ENCODE results near the gene STRAP. TPM values are rescaled to one million over a fixed set of nuclear protein-coding genes. Genes with fewer than 3 reads are reported as not detected.

STRAP gene
- total and polyA plus RNA-seq, 2 donors from 2014 or later: 85.9 to 99.1 TPM

DNA sequence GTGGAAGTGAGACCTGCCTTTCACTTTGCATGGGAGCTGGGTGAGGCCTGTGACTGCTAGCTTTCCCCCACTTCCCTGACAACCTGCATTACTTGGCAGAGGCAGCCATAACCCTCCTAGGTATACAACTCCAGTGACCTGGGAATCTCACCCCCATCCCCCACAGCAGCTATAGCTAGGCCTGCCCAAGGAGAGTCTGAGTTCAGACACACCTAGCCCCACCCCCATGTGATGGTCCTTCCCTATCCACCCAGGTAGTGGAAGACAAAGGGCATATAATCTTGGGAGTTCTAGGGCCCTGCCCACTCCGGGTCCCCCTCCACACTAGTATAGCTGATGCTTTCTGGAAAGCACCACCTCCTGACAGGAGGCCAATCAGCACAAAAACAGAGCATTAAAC, 6.3 kb upstream of the STRAP start:
- no peak for DNase-seq
- no peak for FAIRE-seq
- Histone ChIP-seq H3K27ac (ENCODE audit: low read depth in 2 of 2, low read length in 2 of 2) (no peak overlapping the region), H3K27me3 (ENCODE audit: control insufficient read depth, insufficient read depth, low read length) (no peaks in the 10 kb centered on the region), H3K4me1 (ENCODE audit: control insufficient read depth in 2 of 3, insufficient read depth in 2 of 3, low read depth in 1 of 3, low read length in 3 of 3) (no peaks in the 10 kb centered on the region), H3K9ac (ENCODE audit: low read length in 3 of 3) (no peak overlapping the region), H3K4me3 (ENCODE audit: low read length in 3 of 3) (no peak overlapping the region), H3K9me3 (ENCODE audit: control insufficient read depth in 2 of 3, insufficient read depth in 1 of 3, low read length in 3 of 3) (no peaks in the 10 kb centered on the region), H3K36me3 (ENCODE audit: control insufficient read depth in 2 of 3, insufficient read depth in 3 of 3, low read length in 3 of 3) (no peaks in the 10 kb centered on the region)
- TF ChIP-seq, protein P1, sequence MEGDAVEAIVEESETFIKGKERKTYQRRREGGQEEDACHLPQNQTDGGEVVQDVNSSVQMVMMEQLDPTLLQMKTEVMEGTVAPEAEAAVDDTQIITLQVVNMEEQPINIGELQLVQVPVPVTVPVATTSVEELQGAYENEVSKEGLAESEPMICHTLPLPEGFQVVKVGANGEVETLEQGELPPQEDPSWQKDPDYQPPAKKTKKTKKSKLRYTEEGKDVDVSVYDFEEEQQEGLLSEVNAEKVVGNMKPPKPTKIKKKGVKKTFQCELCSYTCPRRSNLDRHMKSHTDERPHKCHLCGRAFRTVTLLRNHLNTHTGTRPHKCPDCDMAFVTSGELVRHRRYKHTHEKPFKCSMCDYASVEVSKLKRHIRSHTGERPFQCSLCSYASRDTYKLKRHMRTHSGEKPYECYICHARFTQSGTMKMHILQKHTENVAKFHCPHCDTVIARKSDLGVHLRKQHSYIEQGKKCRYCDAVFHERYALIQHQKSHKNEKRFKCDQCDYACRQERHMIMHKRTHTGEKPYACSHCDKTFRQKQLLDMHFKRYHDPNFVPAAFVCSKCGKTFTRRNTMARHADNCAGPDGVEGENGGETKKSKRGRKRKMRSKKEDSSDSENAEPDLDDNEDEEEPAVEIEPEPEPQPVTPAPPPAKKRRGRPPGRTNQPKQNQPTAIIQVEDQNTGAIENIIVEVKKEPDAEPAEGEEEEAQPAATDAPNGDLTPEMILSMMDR (IDR thresholded peaks at IDR 0.05; ENCODE audit: borderline replicate concordance, extremely low read depth, insufficient read depth): no peak
- intact Hi-C loops (cut with DNase I): no loop called here

GRCh38 chr12:15879413-15879812, 2.8 kb upstream of the STRAP start:
- Histone ChIP-seq H3K36me3 (ENCODE audit: control insufficient read depth in 2 of 3, insufficient read depth in 3 of 3, low read length in 3 of 3) (no peaks in the 10 kb centered on the region), H3K4me1 (ENCODE audit: control insufficient read depth in 2 of 3, insufficient read depth in 2 of 3, low read depth in 1 of 3, low read length in 3 of 3) (peaks cover 0 to 6% (median 5%) of the 10 kb centered on the region in 3 donors), H3K4me3 (ENCODE audit: low read length in 3 of 3) (no peak overlapping the region), H3K27me3 (ENCODE audit: control insufficient read depth, insufficient read depth, low read length) (no peaks in the 10 kb centered on the region), H3K9ac (ENCODE audit: low read length in 3 of 3) (no peak overlapping the region), H3K9me3 (ENCODE audit: control insufficient read depth in 2 of 3, insufficient read depth in 1 of 3, low read length in 3 of 3) (no peaks in the 10 kb centered on the region), H3K27ac (ENCODE audit: low read depth in 2 of 2, low read length in 2 of 2) (no peak overlapping the region)
- DNase-seq (no peak), FAIRE-seq (no peak)
- TF ChIP-seq, protein P1 (IDR thresholded peaks at IDR 0.05; ENCODE audit: borderline replicate concordance, extremely low read depth, insufficient read depth): no peak
- intact Hi-C loops (cut with DNase I): no loop called here

GRCh38 chr12:15880721-15881120, 1.5 kb upstream of the STRAP start:
- Histone ChIP-seq H3K4me1 (ENCODE audit: control insufficient read depth in 2 of 3, insufficient read depth in 2 of 3, low read depth in 1 of 3, low read length in 3 of 3) (peaks cover 0 to 6% (median 5%) of the 10 kb centered on the region in 3 donors), H3K9ac (ENCODE audit: low read length in 3 of 3) (no peak overlapping the region), H3K36me3 (ENCODE audit: control insufficient read depth in 2 of 3, insufficient read depth in 3 of 3, low read length in 3 of 3) (no peaks in the 10 kb centered on the region), H3K4me3 (ENCODE audit: low read length in 3 of 3) (no peak overlapping the region), H3K27ac (ENCODE audit: low read depth in 2 of 2, low read length in 2 of 2) (no peak overlapping the region), H3K9me3 (ENCODE audit: control insufficient read depth in 2 of 3, insufficient read depth in 1 of 3, low read length in 3 of 3) (no peaks in the 10 kb centered on the region), H3K27me3 (ENCODE audit: control insufficient read depth, insufficient read depth, low read length) (no peaks in the 10 kb centered on the region)
- intact Hi-C loops (cut with DNase I): no loop called here
- TF ChIP-seq, protein P1 (IDR thresholded peaks at IDR 0.05; ENCODE audit: borderline replicate concordance, extremely low read depth, insufficient read depth): no peak
- no peak for FAIRE-seq
- DNase-seq: no peak

GRCh38 chr12:15883536-15883935, 1.3 kb downstream of the STRAP start:
- Histone ChIP-seq H3K27ac (ENCODE audit: low read depth in 2 of 2, low read length in 2 of 2) (no peak overlapping the region), H3K4me1 (ENCODE audit: control insufficient read depth in 2 of 3, insufficient read depth in 2 of 3, low read depth in 1 of 3, low read length in 3 of 3) (peaks cover 0 to 6% (median 5%) of the 10 kb centered on the region in 3 donors), H3K9me3 (ENCODE audit: control insufficient read depth in 2 of 3, insufficient read depth in 1 of 3, low read length in 3 of 3) (no peaks in the 10 kb centered on the region), H3K9ac (ENCODE audit: low read length in 3 of 3) (peak overlapping the region in 2 of 3 donors; percentile 69 to 99), H3K36me3 (ENCODE audit: control insufficient read depth in 2 of 3, insufficient read depth in 3 of 3, low read length in 3 of 3) (peaks cover 0 to 5% (median 2%) of the 10 kb centered on the region in 3 donors), H3K4me3 (ENCODE audit: low read length in 3 of 3) (peak overlapping the region; percentile 7 to 98 (median 96)), H3K27me3 (ENCODE audit: control insufficient read depth, insufficient read depth, low read length) (no peaks in the 10 kb centered on the region)
- DNase-seq: peak in 1 of 5 donors; percentile 24
- FAIRE-seq: no peak
- intact Hi-C loops (cut with DNase I): no loop called here
- TF ChIP-seq, protein P1 (IDR thresholded peaks at IDR 0.05; ENCODE audit: borderline replicate concordance, extremely low read depth, insufficient read depth): no peak

All from kidney (tissue), 14 donors.